ENCODE measurements around the gene EIF4E3.

EIF4E3 gene

DNA sequence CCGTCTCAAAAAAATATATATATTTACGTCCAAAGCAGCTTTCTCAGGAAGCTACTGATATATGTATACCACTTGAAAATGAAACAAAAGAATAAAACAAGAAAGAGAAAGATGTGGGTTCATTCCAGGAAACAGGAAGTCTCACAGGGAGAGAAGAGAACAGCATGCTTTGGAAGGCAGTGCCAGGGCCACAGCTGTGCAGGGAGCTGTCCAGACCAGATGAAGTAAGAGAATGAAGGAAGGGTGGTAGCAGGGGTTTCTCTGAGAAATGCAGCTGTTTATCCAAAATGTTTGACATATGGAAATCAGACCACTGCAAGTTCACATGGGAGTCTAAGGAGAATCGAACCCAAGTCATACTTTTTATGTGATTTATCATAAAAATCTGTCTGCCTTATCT, 19.5 kb upstream of the EIF4E3 start:
- H3K4me1 Mint-ChIP-seq, result no peaks in the 10 kb centered on the region
- H3K36me3 Mint-ChIP-seq (ENCODE audit: low read depth), result peaks cover 12% of the 10 kb centered on the region
- TF ChIP-seq, protein P1, sequence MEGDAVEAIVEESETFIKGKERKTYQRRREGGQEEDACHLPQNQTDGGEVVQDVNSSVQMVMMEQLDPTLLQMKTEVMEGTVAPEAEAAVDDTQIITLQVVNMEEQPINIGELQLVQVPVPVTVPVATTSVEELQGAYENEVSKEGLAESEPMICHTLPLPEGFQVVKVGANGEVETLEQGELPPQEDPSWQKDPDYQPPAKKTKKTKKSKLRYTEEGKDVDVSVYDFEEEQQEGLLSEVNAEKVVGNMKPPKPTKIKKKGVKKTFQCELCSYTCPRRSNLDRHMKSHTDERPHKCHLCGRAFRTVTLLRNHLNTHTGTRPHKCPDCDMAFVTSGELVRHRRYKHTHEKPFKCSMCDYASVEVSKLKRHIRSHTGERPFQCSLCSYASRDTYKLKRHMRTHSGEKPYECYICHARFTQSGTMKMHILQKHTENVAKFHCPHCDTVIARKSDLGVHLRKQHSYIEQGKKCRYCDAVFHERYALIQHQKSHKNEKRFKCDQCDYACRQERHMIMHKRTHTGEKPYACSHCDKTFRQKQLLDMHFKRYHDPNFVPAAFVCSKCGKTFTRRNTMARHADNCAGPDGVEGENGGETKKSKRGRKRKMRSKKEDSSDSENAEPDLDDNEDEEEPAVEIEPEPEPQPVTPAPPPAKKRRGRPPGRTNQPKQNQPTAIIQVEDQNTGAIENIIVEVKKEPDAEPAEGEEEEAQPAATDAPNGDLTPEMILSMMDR (IDR thresholded peaks at IDR 0.05), result no peak
- peaks cover 48% of the 10 kb centered on the region for H3K9me3 Mint-ChIP-seq
- no peak overlapping the region for H3K27ac Mint-ChIP-seq
- no peak for DNase-seq
- H3K4me3 Mint-ChIP-seq, result no peak overlapping the region
- peaks cover 15% of the 10 kb centered on the region for H3K27me3 Mint-ChIP-seq (ENCODE audit: low read depth, poor library complexity)

DNA sequence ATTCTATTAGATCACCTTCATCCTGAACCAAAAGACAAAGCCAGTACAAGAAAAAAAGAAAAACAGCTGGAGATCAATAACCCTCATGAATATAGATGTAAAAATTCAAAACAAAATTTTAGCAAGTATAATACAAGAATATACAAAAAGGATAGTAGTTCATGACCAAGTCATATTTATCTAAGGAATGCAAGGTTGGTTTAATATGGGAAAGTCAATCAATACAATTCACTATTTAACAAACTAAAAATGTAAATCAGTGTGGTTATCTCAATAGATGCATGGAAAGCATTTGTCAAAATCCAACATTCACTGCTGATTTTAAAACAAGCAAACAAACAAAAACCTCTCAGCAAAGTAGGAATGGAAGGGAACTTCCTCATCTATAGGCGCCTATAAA, 17.4 kb upstream of the EIF4E3 start:
- TF ChIP-seq, protein P1 (IDR thresholded peaks at IDR 0.05), result no peak
- no peak for DNase-seq
- Mint-ChIP-seq H3K4me1 (no peaks in the 10 kb centered on the region), H3K9me3 (peaks cover 50% of the 10 kb centered on the region), H3K27me3 (ENCODE audit: low read depth, poor library complexity) (peaks cover under 1% of the 10 kb centered on the region), H3K27ac (no peak overlapping the region), H3K36me3 (ENCODE audit: low read depth) (peaks cover 12% of the 10 kb centered on the region), H3K4me3 (no peak overlapping the region)

DNA sequence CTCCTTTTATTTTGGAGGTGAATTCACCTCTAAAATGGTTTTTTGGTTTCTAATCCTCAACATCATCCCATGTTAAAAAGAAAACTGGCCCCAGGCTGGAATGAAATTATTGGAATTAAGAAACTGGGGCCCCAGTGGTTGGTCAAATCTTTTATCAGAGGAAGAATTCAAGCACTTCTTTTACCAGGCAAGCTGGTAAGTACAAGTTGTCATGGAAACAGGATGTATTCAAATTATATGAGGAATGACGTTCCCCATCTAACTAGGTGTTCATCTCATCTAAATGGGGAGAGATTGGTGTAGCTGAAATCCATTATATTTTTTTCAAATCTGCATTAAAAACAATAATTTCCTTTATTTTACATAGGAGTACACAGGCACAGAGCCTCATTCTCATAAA, 9.7 kb upstream of the EIF4E3 start:
- Mint-ChIP-seq H3K27ac (no peak overlapping the region), H3K9me3 (peaks cover 8% of the 10 kb centered on the region), H3K27me3 (ENCODE audit: low read depth, poor library complexity) (peaks cover 7% of the 10 kb centered on the region), H3K4me1 (peaks cover 14% of the 10 kb centered on the region), H3K36me3 (ENCODE audit: low read depth) (no peaks in the 10 kb centered on the region), H3K4me3 (no peak overlapping the region)
- TF ChIP-seq, protein P1 (IDR thresholded peaks at IDR 0.05), result no peak
- no peak for DNase-seq

DNA sequence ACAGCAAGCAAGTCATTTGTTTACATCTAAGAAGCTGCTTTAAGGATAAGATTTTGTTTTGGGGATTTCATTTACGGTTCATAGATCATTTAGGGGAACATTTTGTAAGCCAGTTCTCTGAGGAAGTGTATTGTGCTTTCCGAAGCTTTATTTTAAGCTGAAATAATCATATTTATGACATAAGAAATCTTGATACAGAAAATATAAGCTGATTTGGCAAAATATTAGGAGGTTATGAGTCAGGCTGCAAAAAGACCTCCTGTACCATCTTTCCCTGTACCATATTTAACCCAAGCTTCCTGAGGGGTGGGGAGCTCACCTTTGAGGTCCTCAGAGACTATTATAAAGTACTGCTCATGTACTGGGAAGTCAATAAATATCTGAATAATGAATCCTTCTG, 8.1 kb upstream of the EIF4E3 start:
- H3K27me3 Mint-ChIP-seq (ENCODE audit: low read depth, poor library complexity), result peaks cover 12% of the 10 kb centered on the region
- no peak overlapping the region for H3K27ac Mint-ChIP-seq
- H3K36me3 Mint-ChIP-seq (ENCODE audit: low read depth), result no peaks in the 10 kb centered on the region
- no peak for DNase-seq
- H3K9me3 Mint-ChIP-seq, result peaks cover 8% of the 10 kb centered on the region
- H3K4me1 Mint-ChIP-seq, result peaks cover 23% of the 10 kb centered on the region
- TF ChIP-seq, protein P1 (IDR thresholded peaks at IDR 0.05), result no peak
- no peak overlapping the region for H3K4me3 Mint-ChIP-seq

DNA sequence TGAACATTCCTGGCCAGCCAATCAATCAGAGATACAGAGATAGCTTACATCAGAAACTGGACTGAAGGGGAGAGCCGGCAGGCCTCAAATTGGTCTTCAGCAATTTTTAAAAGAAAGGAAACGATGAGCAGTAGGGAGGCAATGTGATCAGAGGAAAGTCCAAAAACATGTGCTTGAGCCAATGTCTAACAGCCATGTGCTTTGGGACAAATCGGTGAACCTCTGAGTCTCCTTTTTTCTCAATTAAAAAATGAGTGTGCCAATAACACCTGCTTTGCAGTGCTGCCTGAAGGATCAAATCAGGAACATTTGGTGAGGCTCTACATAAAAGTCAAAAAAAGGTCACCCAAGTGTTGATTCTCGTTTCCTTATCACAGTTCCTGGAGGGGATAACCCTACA, 7.4 kb upstream of the EIF4E3 start:
- H3K36me3 Mint-ChIP-seq (ENCODE audit: low read depth), result no peaks in the 10 kb centered on the region
- no peak for DNase-seq
- TF ChIP-seq, protein P1 (IDR thresholded peaks at IDR 0.05), result no peak

DNA sequence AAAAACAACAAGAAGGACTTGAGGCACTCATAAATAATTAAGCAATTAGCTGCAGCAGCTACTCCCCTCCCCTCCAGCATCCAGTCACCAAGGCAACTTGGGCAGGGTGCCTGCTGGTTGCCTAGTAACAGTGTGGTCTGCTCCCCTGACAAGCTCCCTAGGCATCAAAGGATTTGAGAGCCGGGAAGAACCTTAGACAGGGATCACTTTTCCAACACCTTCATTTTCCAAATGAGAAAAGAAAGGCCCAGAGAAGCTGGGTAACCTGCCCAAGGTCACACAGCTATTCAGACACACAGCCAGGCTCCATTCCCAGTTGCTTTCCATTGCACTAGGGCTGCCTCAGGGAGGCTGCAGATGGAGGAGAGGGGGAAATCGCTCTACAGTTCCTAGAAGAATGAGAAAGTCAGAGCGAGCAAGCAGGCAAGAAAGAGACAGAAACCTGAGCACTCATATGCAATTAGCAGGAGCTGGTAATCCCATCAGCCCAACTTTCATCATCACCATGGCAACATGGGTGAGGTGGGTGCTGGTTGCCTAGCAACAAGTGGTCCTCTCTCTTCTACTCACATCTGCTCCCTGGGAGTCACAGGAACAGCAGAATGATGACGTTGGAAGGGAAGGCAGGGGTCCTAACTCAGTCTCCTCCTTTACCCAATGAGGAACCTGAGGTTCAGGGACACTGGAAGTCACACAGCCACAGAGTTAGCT, 3.6 kb upstream of the EIF4E3 start:
- no peak for DNase-seq

More for the DNA sequence above, 7.4 kb upstream of the EIF4E3 start:
- no peak overlapping the region for H3K4me3 Mint-ChIP-seq
- H3K27ac Mint-ChIP-seq, result no peak overlapping the region
- peaks cover 6% of the 10 kb centered on the region for H3K9me3 Mint-ChIP-seq
- peaks cover 26% of the 10 kb centered on the region for H3K4me1 Mint-ChIP-seq
- H3K27me3 Mint-ChIP-seq (ENCODE audit: low read depth, poor library complexity), result peaks cover 15% of the 10 kb centered on the region

More for the DNA sequence above, 3.6 kb upstream of the EIF4E3 start:
- Mint-ChIP-seq H3K9me3 (no peaks in the 10 kb centered on the region), H3K4me3 (no peak overlapping the region), H3K4me1 (peaks cover 39% of the 10 kb centered on the region), H3K36me3 (ENCODE audit: low read depth) (no peaks in the 10 kb centered on the region), H3K27me3 (ENCODE audit: low read depth, poor library complexity) (peaks cover 40% of the 10 kb centered on the region), H3K27ac (no peak overlapping the region)
- TF ChIP-seq, protein P1 (IDR thresholded peaks at IDR 0.05), result no peak
